Ectodermal cell (in vitro differentiated cells): Measurements from ENCODE around the gene RUBCN.

Source experiments
- H3K27ac ChIP-seq: 2 replicates; pipeline ENCODE4 v1.7.0; 2013; ENCODE audit warnings: mild to moderate bottlenecking, low read depth, low read length; ENCODE audit not compliant: insufficient read depth, poor library complexity, severe bottlenecking
- H3K27me3 ChIP-seq: 2 replicates; pipeline ENCODE4 v1.7.0; 2013; ENCODE audit warnings: mild to moderate bottlenecking, low read length; ENCODE audit not compliant: insufficient read depth, control insufficient read depth, poor library complexity, severe bottlenecking
- H3K36me3 ChIP-seq: one replicate; pipeline ENCODE4 v1.7.0; 2013; ENCODE audit warnings: low read length; ENCODE audit not compliant: control insufficient read depth, insufficient read depth
- H3K4me1 ChIP-seq: one replicate; pipeline ENCODE4 v1.7.0; 2013; ENCODE audit warnings: low read length; ENCODE audit not compliant: control insufficient read depth, insufficient read depth
- H3K4me3 ChIP-seq: 2 replicates; pipeline ENCODE4 v1.7.0; 2013; ENCODE audit warnings: low read depth, low read length, control low read depth; ENCODE audit not compliant: insufficient read depth
- H3K9me3 ChIP-seq: 2 replicates; pipeline ENCODE4 v1.7.0; 2013; ENCODE audit warnings: mild to moderate bottlenecking, low read length, moderate library complexity; ENCODE audit not compliant: control insufficient read depth
- WGBS, 2 experiments: methylation state at CpG; one replicate each; pipeline ENCODE4 v1.1.7; 2013; ENCODE audit warnings: missing lambda C conversion rate in 2 of 2; 5-methylcytosine and 5-hydroxymethylcytosine counted together

Gene RUBCN

DNA sequence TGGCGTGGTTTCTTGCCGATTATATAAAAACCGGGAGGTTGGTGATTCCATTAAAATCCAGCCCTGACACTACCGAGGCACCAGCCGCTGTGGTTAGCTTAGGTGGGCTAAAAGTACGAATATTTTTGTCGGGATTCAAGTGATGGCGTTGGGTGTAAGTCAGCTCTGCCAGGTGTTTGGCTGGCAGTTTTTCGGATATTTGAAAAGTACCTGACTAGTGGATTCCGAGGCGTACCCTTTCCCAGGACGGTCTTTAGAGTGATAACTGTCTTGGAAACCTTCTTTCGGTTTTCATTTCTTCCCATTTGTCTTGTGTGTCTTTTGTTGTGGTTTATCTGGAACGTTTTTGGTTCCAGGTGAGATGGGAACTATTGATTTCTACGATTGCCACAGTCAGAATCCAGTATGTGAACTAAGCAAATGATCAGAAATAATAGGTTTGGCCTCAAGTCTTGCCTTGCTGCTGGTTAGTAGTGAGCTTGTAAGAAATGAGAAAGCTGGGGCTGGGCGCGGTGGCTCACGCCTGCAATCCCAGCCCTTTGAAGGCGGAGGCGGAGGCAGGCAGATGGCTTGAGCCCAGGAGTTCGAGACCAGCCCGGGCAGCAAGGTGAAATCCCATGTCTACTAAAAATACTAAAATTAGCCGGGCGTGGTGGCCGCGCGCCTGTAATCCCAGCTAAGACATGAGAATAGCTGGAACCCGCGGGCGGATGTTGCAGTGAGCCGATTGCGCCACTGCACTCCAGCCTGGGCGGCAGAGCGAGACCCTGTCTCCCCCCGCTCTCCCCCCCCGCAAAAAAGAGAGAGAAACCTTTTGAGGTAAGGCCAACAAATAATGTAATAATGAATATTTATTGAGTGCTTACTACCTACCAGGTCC, 14.4 kb upstream of the RUBCN start:
- H3K27ac ChIP-seq: no peak overlapping the region
- H3K36me3 ChIP-seq: no peaks in the 10 kb centered on the region
- peaks cover 10% of the 10 kb centered on the region for H3K4me1 ChIP-seq
- H3K27me3 ChIP-seq: peaks cover 39% of the 10 kb centered on the region
- H3K9me3 ChIP-seq: no peaks in the 10 kb centered on the region
- WGBS, 2 experiments: 46 to 47% methylated on average over 35 to 36 of the region's 36 CpGs
- peak overlapping the region; percentile 90 for H3K4me3 ChIP-seq

DNA sequence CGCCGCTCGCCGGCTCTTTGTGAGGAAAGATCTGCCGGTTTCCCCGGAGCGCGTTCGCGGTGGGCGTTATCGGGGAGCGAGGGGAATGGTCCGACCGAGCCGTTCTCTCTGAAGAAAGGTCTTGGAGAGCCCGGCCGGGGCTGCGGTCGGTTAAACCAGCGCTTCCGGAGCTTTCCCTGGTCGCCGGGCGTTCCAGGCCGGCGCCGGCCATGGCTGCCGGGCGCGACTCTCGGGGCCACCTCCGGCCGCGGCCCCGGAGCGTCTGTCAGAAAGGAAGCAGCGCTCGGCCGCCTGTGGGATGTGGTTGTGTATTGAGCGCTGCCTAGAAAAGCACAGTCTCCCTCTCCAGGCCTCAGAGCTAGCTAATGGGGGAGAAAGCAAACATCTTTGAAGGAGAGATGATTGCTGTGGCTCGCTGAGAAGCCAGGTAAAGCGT, 13.7 kb upstream of the RUBCN start:
- H3K27ac ChIP-seq: no peak overlapping the region
- WGBS, 2 experiments: 0 to 1% methylated on average over 43 of the region's 43 CpGs

DNA sequence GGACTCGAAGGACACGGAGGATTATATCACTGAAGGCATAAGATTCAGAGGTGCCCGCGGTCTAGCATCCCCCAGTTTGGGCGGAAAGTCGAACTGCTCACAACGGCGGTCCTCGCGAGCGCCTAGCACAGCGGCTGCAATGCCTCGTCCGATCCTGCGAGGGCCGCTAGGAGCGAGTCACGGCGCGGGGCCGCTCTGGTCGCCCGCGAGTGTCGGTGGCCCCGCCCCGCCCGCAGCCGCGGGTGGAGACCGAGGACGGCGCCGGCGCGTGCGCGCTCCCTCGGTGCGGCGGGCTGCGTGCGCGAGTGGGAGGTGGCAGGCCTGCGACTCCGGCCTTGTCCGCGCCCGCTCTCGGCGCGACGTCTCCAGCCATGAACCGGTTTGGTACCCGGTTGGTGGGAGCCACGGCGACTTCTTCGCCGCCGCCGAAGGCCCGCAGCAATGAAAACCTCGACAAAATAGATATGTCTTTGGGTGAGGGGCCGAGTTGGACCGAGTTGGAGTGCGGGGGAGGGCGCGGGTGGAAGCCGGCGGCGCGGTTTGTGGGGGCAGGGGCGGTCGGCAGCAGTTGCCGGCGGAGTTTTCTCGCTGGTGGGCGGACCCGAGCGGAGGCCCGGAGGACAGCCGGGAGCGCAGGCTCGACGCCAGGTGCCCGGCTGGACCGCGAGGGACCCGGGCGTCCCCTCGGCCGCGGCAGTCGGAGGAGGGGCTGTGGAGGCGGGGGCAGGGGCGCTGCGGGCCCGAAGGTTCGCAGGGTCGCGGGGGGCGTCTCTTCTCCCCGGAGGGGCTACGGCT, 13.1 kb upstream of the RUBCN start, which contains the start of gene FYTTD1:
TSS of gene FYTTD1 (plus strand) at position 283 of the 795 bp plus-strand sequence. CDS start at position 372, 89 bp downstream.
- H3K27me3 ChIP-seq: peaks cover 39% of the 10 kb centered on the region
- WGBS, 2 experiments: 0% methylated on average over 104 of the region's 104 CpGs
- H3K4me1 ChIP-seq: peaks cover 10% of the 10 kb centered on the region
- H3K36me3 ChIP-seq: no peaks in the 10 kb centered on the region
- no peaks in the 10 kb centered on the region for H3K9me3 ChIP-seq
- H3K27ac ChIP-seq: peak within 1 kb of the TSS; percentile 71
- peak within 1 kb of the TSS; percentile 90 for H3K4me3 ChIP-seq

More for the DNA sequence above, 13.7 kb upstream of the RUBCN start:
- Histone ChIP-seq H3K4me3 (peak overlapping the region; percentile 90), H3K4me1 (peaks cover 10% of the 10 kb centered on the region), H3K27me3 (peaks cover 39% of the 10 kb centered on the region), H3K36me3 (no peaks in the 10 kb centered on the region), H3K9me3 (no peaks in the 10 kb centered on the region)

DNA sequence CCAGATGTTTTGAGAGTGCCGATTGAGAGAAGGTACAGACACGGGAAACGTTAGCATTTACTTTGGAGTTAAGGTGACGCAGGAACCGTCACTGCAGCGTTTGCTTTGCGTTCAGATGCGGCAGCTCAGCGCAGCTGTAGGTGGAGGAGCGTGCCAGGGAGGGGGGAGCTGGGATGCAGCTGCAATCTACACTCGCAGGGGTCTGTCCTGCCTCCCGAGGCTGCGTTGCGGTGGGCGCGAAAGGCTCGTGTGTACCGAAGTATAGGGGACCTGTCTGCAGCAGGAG, 12.6 kb upstream of the RUBCN start:
- Histone ChIP-seq H3K36me3 (no peaks in the 10 kb centered on the region), H3K4me1 (peaks cover 10% of the 10 kb centered on the region), H3K4me3 (peak overlapping the region; percentile 90), H3K9me3 (no peaks in the 10 kb centered on the region), H3K27ac (no peak overlapping the region), H3K27me3 (peaks cover 39% of the 10 kb centered on the region)
- 2 to 3% methylated on average over 18 of the region's 18 CpGs for WGBS, 2 experiments

DNA sequence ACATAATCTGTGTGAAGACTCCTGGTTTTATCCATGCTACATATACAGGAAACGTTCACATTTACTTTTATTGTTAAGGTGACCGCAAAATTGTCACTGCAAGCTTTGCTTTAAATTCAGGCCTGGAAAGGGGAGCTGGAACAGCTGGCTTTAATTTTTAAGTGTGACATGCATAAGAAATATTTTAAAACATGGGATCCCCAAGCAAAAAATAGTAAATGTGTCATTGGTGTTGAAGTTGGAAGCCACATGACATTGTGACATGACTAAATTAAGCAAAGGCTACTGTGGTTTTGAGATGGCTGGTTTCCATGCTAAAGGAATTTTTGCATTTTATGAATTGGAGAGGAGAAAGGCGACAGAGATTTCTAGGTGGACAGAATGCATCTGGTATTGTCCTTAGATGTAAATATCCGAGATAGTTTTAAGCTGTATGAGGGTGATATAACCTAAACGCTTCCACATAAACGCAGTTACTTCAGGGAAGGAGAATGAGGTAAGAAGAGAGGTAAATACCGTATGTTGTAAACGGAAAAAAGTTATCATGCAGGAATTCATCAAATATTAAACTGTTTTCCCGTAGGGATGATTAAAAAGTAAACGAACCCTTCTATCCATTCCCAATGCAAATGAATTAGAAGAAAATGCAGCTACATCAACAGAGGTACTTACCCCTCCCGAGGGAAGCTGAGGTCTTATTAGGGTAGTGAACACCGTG, 12.1 kb upstream of the RUBCN start:
- no peaks in the 10 kb centered on the region for H3K36me3 ChIP-seq
- H3K27ac ChIP-seq: no peak overlapping the region
- peaks cover 10% of the 10 kb centered on the region for H3K4me1 ChIP-seq
- 63 to 72% methylated on average over 11 to 12 of the region's 12 CpGs for WGBS, 2 experiments
- peaks cover 39% of the 10 kb centered on the region for H3K27me3 ChIP-seq
- H3K9me3 ChIP-seq: no peaks in the 10 kb centered on the region
- peak overlapping the region; percentile 90 for H3K4me3 ChIP-seq

DNA sequence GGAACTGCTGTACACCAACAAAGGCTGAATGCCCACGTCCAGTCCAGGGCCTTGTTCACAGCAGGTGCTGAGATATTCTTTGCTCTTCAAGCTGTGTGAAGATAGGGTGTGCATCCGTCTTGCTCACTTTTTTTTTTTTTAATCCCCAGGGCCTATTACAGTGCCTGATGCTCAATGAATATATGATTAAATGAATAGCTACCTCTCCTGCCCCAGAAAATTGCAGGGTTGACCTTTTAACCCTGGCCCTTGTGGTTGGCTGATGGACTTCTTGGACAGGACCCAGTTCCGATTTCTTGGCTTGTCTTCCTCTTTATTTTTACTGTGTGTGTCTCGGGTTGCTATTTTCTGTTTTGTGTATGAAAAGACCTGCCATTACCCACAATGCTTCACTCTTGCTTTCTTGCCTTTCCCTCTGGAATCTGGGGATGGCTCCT, 10.1 kb upstream of the RUBCN start:
- WGBS, 2 experiments: 83 to 89% methylated on average over 3 of the region's 4 CpGs
- no peak overlapping the region for H3K4me3 ChIP-seq

DNA sequence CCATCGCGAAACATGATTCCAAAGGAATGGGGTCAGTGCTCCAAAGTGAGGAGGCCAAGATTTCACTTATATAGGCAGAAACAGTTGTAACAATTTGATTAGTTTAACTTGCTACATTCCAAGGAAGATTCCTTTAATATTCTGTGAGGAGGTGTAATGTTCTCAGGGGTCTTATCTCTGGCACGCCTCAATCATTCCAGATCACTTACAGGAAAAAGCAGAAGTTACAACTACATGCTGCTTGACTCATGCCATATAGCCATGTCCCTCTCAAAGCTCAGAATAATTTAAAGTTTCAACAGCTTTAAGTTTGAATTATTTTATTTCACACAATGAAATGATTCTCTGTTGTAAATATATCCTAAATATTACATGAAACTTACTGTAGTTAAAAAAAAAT, 9.5 kb upstream of the RUBCN start:
- 90 to 91% methylated on average over 3 of the region's 3 CpGs for WGBS, 2 experiments
- H3K4me1 ChIP-seq: peaks cover 5% of the 10 kb centered on the region

More for the DNA sequence above, 10.1 kb upstream of the RUBCN start:
- Histone ChIP-seq H3K27me3 (peaks cover 35% of the 10 kb centered on the region), H3K4me1 (peaks cover 10% of the 10 kb centered on the region), H3K36me3 (no peaks in the 10 kb centered on the region), H3K9me3 (no peaks in the 10 kb centered on the region), H3K27ac (no peak overlapping the region)

DNA sequence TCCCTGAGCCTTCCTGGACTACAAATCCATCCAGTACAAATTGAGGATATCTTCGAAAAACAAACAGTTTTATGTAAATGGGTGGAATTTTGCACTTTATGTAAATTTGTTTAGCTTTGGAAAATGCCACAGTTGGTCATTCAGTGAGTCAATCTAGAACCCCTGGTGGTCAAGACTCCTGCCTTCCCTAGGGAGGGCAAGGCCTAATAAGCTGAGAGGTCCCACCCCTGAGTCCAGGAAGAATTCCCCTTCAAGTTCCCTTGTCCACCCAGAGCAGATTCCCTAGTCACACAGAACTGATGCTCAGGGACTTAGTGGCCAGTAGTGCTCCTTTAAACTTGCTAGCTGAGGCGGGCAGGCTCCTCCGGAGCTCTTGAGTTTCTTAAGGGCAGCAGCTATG, 6.1 kb upstream of the RUBCN start:
- Histone ChIP-seq H3K4me3 (no peak overlapping the region), H3K4me1 (no peaks in the 10 kb centered on the region), H3K36me3 (no peaks in the 10 kb centered on the region), H3K27me3 (no peaks in the 10 kb centered on the region), H3K9me3 (no peaks in the 10 kb centered on the region), H3K27ac (no peak overlapping the region)
- WGBS, 2 experiments: 89 to 92% methylated on average over 3 of the region's 3 CpGs

More for the DNA sequence above, 9.5 kb upstream of the RUBCN start:
- Histone ChIP-seq H3K27ac (no peak overlapping the region), H3K9me3 (no peaks in the 10 kb centered on the region), H3K4me3 (no peak overlapping the region), H3K27me3 (peaks cover 29% of the 10 kb centered on the region), H3K36me3 (no peaks in the 10 kb centered on the region)

DNA sequence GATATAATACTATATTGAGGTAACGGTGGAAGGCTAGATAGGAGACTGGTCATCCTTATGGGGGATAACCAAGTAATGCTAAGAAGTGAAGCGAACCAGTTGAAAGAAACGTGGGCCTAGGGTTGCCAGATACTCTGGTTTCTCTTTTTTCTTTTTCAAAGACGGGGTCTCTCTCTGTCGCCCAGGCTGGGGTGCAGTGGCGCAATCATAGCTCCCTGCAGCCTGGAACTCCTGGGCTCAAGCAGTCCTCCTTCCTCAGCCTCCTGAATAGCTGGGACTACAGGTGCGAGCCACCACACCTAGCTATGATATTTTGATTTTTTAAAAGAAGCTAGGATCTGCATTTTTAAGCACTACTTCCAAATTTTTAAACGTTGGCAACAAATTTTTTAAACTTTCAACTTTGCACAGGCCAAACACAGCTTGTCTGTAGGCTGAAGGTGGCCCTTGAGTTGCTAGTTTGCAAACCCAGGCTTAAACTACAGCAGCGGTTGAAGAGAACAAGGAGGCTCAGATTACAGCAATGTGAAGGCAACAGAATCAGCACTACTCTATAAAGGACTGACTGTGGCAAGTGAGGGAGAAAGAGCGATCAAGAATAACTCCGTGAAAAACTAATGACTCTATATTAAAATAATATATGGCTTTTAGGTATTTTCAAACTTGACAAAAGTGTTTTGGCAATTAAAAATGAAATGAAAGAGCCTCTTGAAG, 1.2 kb upstream of the RUBCN start:
- no peaks in the 10 kb centered on the region for H3K9me3 ChIP-seq
- no peak overlapping the region for H3K27ac ChIP-seq
- H3K27me3 ChIP-seq: no peaks in the 10 kb centered on the region
- H3K36me3 ChIP-seq: no peaks in the 10 kb centered on the region
- 77 to 78% methylated on average over 9 of the region's 11 CpGs for WGBS, 2 experiments
- H3K4me3 ChIP-seq: peak overlapping the region; percentile 83
- peaks cover 2% of the 10 kb centered on the region for H3K4me1 ChIP-seq
